ENCODE data around the gene LGALS8.

- TF ChIP-seq CTCF (IDR thresholded peaks at IDR 0.05): no peak
- TF ChIP-seq POLR2A (IDR thresholded peaks at IDR 0.05; ENCODE audit: low read depth): no peak
- no peak for TF ChIP-seq POLR2AphosphoS5 (IDR thresholded peaks at IDR 0.05)
Observed at GRCh38 chr1:236550961-236551851, 27.4 kb downstream of the LGALS8 start.

All from esophagus muscularis mucosa (tissue), 3 donors.